Fibroblast of villous mesenchyme (primary cell): ENCODE measurements around the gene DUOX2. TPM values are rescaled to one million over a fixed set of nuclear protein-coding genes. Genes with fewer than 3 reads are reported as not detected.
A peak's percentile ranks its signal among the peaks of the same experiment; 100 is the strongest.

Experiments
- DNase-seq: peaks from one replicate; pipeline ENCODE4 v3.0.0-alpha.2; 2010; ENCODE audit warnings: low read depth
- H3K4me3 ChIP-seq: 2 replicates; pipeline ENCODE4 v1.5.1; 2011; ENCODE audit warnings: low read depth, mild to moderate bottlenecking, low read length
- CTCF ChIP-seq: IDR thresholded peaks from 2 replicates; pipeline ENCODE4 v1.5.1; 2012; ENCODE audit warnings: low read depth, mild to moderate bottlenecking, low read length; ENCODE audit not compliant: insufficient read depth
- total RNA-seq: library from RNA; depleted of rRNA; stranded (reverse); fragments of >200 nt; gene quantifications from 2 replicates; pipeline ENCODE4 v1.2.3, GENCODE V29; 2012

DUOX2 gene
- total RNA-seq, 1 donor = not detected

DNA sequence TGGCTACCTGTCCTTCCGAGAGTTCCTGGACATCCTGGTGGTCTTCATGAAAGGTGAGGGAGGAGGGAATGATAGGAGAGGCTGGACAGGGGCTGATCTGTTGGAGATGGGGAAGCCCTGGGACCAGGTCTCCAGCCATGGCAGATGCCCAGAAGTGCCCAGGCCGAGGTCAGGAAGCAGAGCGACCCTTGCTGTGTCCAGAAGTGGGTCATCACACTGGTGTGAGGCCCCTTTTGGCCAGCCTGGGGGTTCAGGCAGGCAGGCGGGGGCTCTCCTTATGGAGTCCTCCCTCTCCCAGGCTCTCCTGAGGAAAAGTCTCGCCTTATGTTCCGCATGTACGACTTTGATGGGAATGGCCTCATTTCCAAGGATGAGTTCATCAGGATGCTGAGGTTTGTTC, 33.6 kb upstream of the DUOX2 start:
- no peak for DNase-seq
- H3K4me3 ChIP-seq = no peak overlapping the region
- TF ChIP-seq CTCF = no peak

GRCh38 chr15:45146405-45146804, 32.4 kb upstream of the DUOX2 start:
- H3K4me3 ChIP-seq = no peak overlapping the region
- no peak for TF ChIP-seq CTCF
- DNase-seq = peak; percentile 4

- DNase-seq = no peak
- no peak for TF ChIP-seq CTCF
- no peak overlapping the region for H3K4me3 ChIP-seq
These were observed 30.8 kb upstream of the DUOX2 start for GRCh38 chr15:45144775-45145174.

- H3K4me3 ChIP-seq = no peak overlapping the region
- DNase-seq = no peak
- no peak for TF ChIP-seq CTCF
These were observed 30.0 kb upstream of the DUOX2 start for GRCh38 chr15:45143946-45144345.

DNA sequence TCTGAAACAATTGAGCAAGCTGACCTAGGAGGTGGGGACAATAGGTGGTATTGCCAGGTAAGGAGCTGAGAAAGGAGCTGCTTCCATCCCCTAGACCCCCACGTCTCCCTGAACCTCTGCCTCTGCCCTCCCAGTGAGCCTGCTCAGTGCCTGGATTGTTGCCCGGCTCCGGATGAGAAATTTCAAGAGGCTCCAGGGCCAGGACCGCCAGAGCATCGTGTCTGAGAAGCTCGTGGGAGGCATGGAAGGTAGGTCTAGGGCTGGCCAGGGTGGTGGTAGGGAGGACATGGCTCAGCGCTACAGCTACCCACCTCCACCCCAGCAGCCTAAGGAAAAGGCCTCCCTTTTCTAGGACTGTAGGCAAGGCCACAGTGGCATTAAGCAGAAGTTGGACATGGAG, 29.1 kb upstream of the DUOX2 start:
- TF ChIP-seq CTCF = no peak
- H3K4me3 ChIP-seq = no peak overlapping the region
- DNase-seq = no peak

DNA sequence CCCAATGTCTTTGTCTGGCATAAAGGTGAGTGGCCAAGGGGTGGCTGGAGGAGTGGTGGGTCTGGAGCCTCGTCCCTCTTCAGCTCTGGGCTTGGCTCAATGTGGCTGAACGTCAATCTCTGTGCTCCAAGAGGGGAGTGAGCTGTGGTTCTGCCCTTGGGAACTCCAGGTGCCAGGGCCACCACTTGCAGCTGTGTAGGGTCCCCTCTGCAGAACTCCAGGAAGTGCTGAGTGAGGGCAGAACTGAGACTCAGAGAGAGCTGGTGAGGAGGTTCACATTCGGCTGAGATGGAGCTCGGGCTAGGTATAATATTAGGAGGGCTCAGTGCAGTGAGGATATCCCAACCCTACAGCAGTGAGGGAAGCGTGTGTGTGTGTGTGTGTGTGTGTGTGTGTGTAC, 27.4 kb upstream of the DUOX2 start:
- no peak for TF ChIP-seq CTCF
- DNase-seq = no peak
- no peak overlapping the region for H3K4me3 ChIP-seq

- no peak for TF ChIP-seq CTCF
- DNase-seq = no peak
- H3K4me3 ChIP-seq = no peak overlapping the region
These were observed 26.7 kb upstream of the DUOX2 start for GRCh38 chr15:45140557-45141250.
